Large intestine (tissue), 3 donors: ENCODE data around the gene CLRN3. TPM values are rescaled to one million over a fixed set of nuclear protein-coding genes. Genes with fewer than 3 reads are reported as not detected.

Source experiments
- DNase-seq, 2 donors: peaks; one replicate each; pipeline versions ENCODE4 v3.0.0 to v3.0.0-alpha.2; 2013
- H3K27ac ChIP-seq: one replicate; pipeline ENCODE4 v1.5.1; 2013; ENCODE audit warnings: low read length
- H3K27me3 ChIP-seq: 2 replicates; pipeline ENCODE4 v1.6.1; 2013; ENCODE audit warnings: low read length; ENCODE audit not compliant: control insufficient read depth, insufficient read depth
- H3K36me3 ChIP-seq: 2 replicates; pipeline ENCODE4 v1.6.1; 2013; ENCODE audit warnings: low read length; ENCODE audit not compliant: control insufficient read depth, insufficient read depth
- H3K4me1 ChIP-seq: one replicate; pipeline ENCODE4 v1.6.1; 2013; ENCODE audit warnings: low read length; ENCODE audit not compliant: control insufficient read depth, insufficient read depth
- H3K4me3 ChIP-seq: one replicate; pipeline ENCODE4 v1.5.1; 2013; ENCODE audit warnings: low read length
- H3K9me3 ChIP-seq: one replicate; pipeline ENCODE4 v1.6.1; 2013; ENCODE audit warnings: mild to moderate bottlenecking, low read depth, low read length, moderate library complexity; ENCODE audit not compliant: control insufficient read depth
- WGBS: methylation state at CpG from one replicate; pipeline ENCODE4 v1.1.5; 2013; ENCODE audit warnings: low lambda C conversion rate; ENCODE audit not compliant: insufficient coverage; 5-methylcytosine and 5-hydroxymethylcytosine counted together
- polyA plus RNA-seq: library from polyadenylated mRNA; unstranded; fragments of 120-200 nt; gene quantifications from one replicate; pipeline ENCODE4 v1.2.1, GENCODE V29; 2013

The CLRN3 gene
- polyA plus RNA-seq, 1 donor: 121 TPM

DNA sequence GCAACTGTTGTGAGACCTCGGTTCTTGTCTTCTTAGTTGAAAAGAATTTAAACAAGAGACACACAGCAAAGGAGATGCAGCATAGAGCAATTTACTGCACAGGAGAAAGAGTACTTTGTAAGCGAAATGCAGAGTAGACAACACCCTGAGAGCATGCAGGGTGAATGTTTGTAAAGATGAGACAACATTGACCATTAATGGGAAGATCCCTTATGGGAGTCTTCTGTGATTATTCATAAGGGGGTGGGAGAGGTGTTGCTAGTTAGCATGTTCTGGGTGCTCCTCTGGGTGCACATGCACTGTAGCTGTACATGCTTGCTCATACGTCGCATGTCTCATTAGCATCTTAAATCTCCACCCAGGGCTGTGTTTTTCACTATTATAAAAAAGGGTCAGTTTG, 62.3 kb downstream of the CLRN3 start:
- Histone ChIP-seq H3K27ac (no peak overlapping the region), H3K36me3 (no peaks in the 10 kb centered on the region), H3K4me1 (no peaks in the 10 kb centered on the region), H3K9me3 (no peaks in the 10 kb centered on the region), H3K4me3 (no peak overlapping the region), H3K27me3 (peaks cover 11% of the 10 kb centered on the region)
- 67% methylated on average over 1 of the region's 4 CpGs for WGBS
- no peak for DNase-seq

Other genes with a start within 250 kb of the CLRN3 start
- not detected for gene FOXI2, start 155.8 kb downstream of the CLRN3 start, polyA plus RNA-seq
- 21.6 TPM for gene PTPRE, start 14.2 kb upstream of the CLRN3 start, polyA plus RNA-seq
- gene MKI67, start 233.5 kb upstream of the CLRN3 start, polyA plus RNA-seq: 26.5 TPM